Motor neuron (in vitro differentiated cells): ENCODE measurements around the gene UST. TPM values are rescaled to one million over a fixed set of nuclear protein-coding genes. Genes with fewer than 3 reads are reported as not detected.
"Not testable (repeated sequence)": the region's sequence is repeated elsewhere in the genome, so short reads cannot be mapped to it uniquely, and the experiment has no call there.

Experiments used
- ATAC-seq, 8 experiments: fragments of 200-7000 bp; cut with Tn5 transposase; replicated peaks in 6 of 8; 2 replicates each; pipeline ENCODE4 v1.8.0; 2021; ENCODE audit warnings: mild to moderate bottlenecking in 8 of 8, moderate library complexity in 8 of 8
- H3K27ac ChIP-seq, 2 donors: fragments of 250-450 bp; sonication (Bioruptor Pico); 2 replicates each; pipeline ENCODE4 v1.9.0; 2021; ENCODE audit warnings: antibody characterized with exemption in 2 of 2, mild to moderate bottlenecking in 2 of 2, moderate library complexity in 1 of 2
- H3K4me1 ChIP-seq, 2 donors: fragments of 250-450 bp; sonication (Bioruptor Pico); replicated peaks in 1 of 2; 2 replicates each; pipeline ENCODE4 v1.6.1; 2021; ENCODE audit warnings: antibody characterized with exemption in 2 of 2, mild to moderate bottlenecking in 2 of 2, moderate library complexity in 1 of 2
- H3K4me3 ChIP-seq, 5 donors: fragments of 250-450 bp; sonication (Bioruptor Pico); 2 replicates each; pipeline ENCODE4 v1.9.0; 2021; ENCODE audit warnings: antibody characterized with exemption in 5 of 5, mild to moderate bottlenecking in 5 of 5, moderate library complexity in 4 of 5
- whole genome bisulfite sequencing, 10 experiments: fragments of 450-650 bp; shearing (Covaris generic); methylation state at CpG; one replicate each; pipeline ENCODE4 v1.0.0; 2022; 5-methylcytosine and 5-hydroxymethylcytosine counted together
- in situ Hi-C, 9 experiments: fragments of 400-800 bp; cut with MboI; loops; one replicate each; pipeline ENCODE4 v1.15.0; 2021; ENCODE audit warnings: low sequenced_read_pairs in 9 of 9, low pct_unique_long_range_greater_than_20kb in 2 of 9; ENCODE audit not compliant: unreplicated experiment in 9 of 9
- total RNA-seq, 8 experiments: library from RNA; unstranded; fragments of 300-600 nt; gene quantifications; 2 replicates each; pipeline versions ENCODE4 v1.2.3 to v1.2.4, GENCODE V29; 2022

The UST gene
- total RNA-seq, 8 experiments from 2014 or later: 5.2 to 22.9 (median 7.8) TPM

- H3K4me3 ChIP-seq: no peak overlapping the region
- H3K27ac ChIP-seq: no peak overlapping the region
- peak in 2 of 8 experiments; percentile 91 to 93 for ATAC-seq
- no peaks in the 10 kb centered on the region for H3K4me1 ChIP-seq
- in situ Hi-C loops: no loop called here
- 63 to 100% (median 92%) methylated on average over 2 to 3 of the region's 3 CpGs; no CpG with 5 or more reads in 1 of the 10 experiments for WGBS, 10 experiments
Measured at GRCh38 chr6:148999929-149000468, 253.2 kb downstream of the UST start.

GRCh38 chr6:149001422-149001821, 254.6 kb downstream of the UST start:
- Histone ChIP-seq H3K4me3 (no peak overlapping the region), H3K4me1 (no peaks in the 10 kb centered on the region), H3K27ac (no peak overlapping the region)
- no peak for ATAC-seq
- in situ Hi-C loops: no loop called here

GRCh38 chr6:149003560-149003959, 256.7 kb downstream of the UST start:
- 46 to 89% (median 79%) methylated on average over 2 to 7 of the region's 7 CpGs for WGBS, 10 experiments
- no peak overlapping the region for H3K27ac ChIP-seq
- in situ Hi-C loops: no loop called here
- no peak overlapping the region for H3K4me3 ChIP-seq
- H3K4me1 ChIP-seq: peaks cover 0 to 8% of the 10 kb centered on the region in 2 donors
- ATAC-seq: no peak

- Histone ChIP-seq H3K4me1 (peaks cover 0 to 10% of the 10 kb centered on the region in 2 donors), H3K27ac (no peak overlapping the region), H3K4me3 (no peak overlapping the region)
- no peak for ATAC-seq
- WGBS, 10 experiments: 58 to 100% (median 96%) methylated on average over 1 to 3 of the region's 4 CpGs; no CpG with 5 or more reads in 5 of the 10 experiments
- in situ Hi-C loops: no loop called here
Measured at GRCh38 chr6:149004664-149005063, 257.8 kb downstream of the UST start.

- ATAC-seq, in situ Hi-C loops, H3K27ac ChIP-seq, H3K4me3 ChIP-seq: not testable (repeated sequence)
- WGBS, 10 experiments: 67 to 100% methylated on average over 1 of the region's 1 CpG; no CpG with 5 or more reads in 8 of the 10 experiments
- H3K4me1 ChIP-seq: peaks cover 0 to 10% of the 10 kb centered on the region in 2 donors
Measured at GRCh38 chr6:149006236-149006635, 259.4 kb downstream of the UST start.

GRCh38 chr6:149006671-149007070, 259.8 kb downstream of the UST start:
- no peak for ATAC-seq
- 0 to 100% (median 78%) methylated on average over 1 to 3 of the region's 3 CpGs for WGBS, 10 experiments
- in situ Hi-C loops: no loop called here
- peaks cover 0 to 10% of the 10 kb centered on the region in 2 donors for H3K4me1 ChIP-seq
- no peak overlapping the region for H3K4me3 ChIP-seq
- no peak overlapping the region for H3K27ac ChIP-seq

- WGBS, 10 experiments: 17 to 100% (median 54%) methylated on average over 1 to 2 of the region's 2 CpGs
- in situ Hi-C loops: no loop called here
- no peak overlapping the region for H3K27ac ChIP-seq
- peaks cover 0 to 14% of the 10 kb centered on the region in 2 donors for H3K4me1 ChIP-seq
- ATAC-seq: no peak
- H3K4me3 ChIP-seq: no peak overlapping the region
Measured at GRCh38 chr6:149007846-149008245, 261.0 kb downstream of the UST start.

- 83 to 100% (median 90%) methylated on average over 1 to 2 of the region's 2 CpGs; no CpG with 5 or more reads in 2 of the 10 experiments for WGBS, 10 experiments
- Histone ChIP-seq H3K4me1 (peaks cover 0 to 14% of the 10 kb centered on the region in 2 donors), H3K4me3 (no peak overlapping the region), H3K27ac (no peak overlapping the region)
- in situ Hi-C loops: no loop called here
- no peak for ATAC-seq
Measured at GRCh38 chr6:149008741-149009140, 261.9 kb downstream of the UST start.

GRCh38 chr6:149012040-149012545, 265.3 kb downstream of the UST start:
- Histone ChIP-seq H3K27ac (no peak overlapping the region), H3K4me1 (peaks cover 21 to 40% of the 10 kb centered on the region in 2 donors), H3K4me3 (no peak overlapping the region)
- WGBS, 10 experiments: 31 to 95% (median 83%) methylated on average over 1 to 6 of the region's 6 CpGs
- ATAC-seq: peak in 7 of 8 experiments; percentile 31 to 97 (median 63)
- in situ Hi-C loops: no loop called here

GRCh38 chr6:149013586-149014344, 266.9 kb downstream of the UST start:
- Histone ChIP-seq H3K27ac (no peak overlapping the region), H3K4me1 (peaks cover 25 to 30% of the 10 kb centered on the region in 2 donors), H3K4me3 (no peak overlapping the region)
- in situ Hi-C loops: no loop called here
- 60 to 100% (median 61%) methylated on average over 1 to 5 of the region's 6 CpGs; no CpG with 5 or more reads in 3 of the 10 experiments for WGBS, 10 experiments
- ATAC-seq: peak in 4 of 8 experiments; percentile 13 to 53 (median 36)

GRCh38 chr6:149014631-149015534, 268.1 kb downstream of the UST start:
- in situ Hi-C loops: no loop called here
- H3K27ac ChIP-seq: no peak overlapping the region
- WGBS, 10 experiments: 0 to 71% (median 47%) methylated on average over 1 to 7 of the region's 7 CpGs
- no peak overlapping the region for H3K4me3 ChIP-seq
- peaks cover 25 to 30% of the 10 kb centered on the region in 2 donors for H3K4me1 ChIP-seq
- ATAC-seq: peak in 7 of 8 experiments; percentile 19 to 73 (median 58)

GRCh38 chr6:149015535-149016525, 269.0 kb downstream of the UST start:
- Histone ChIP-seq H3K4me1 (peaks cover 25 to 30% of the 10 kb centered on the region in 2 donors), H3K27ac (no peak overlapping the region), H3K4me3 (no peak overlapping the region)
- in situ Hi-C loops: no loop called here
- ATAC-seq: peak in 5 of 8 experiments; percentile 58 to 83 (median 73)
- WGBS, 10 experiments: 80 to 100% (median 88%) methylated on average over 1 to 7 of the region's 9 CpGs
